Activated T-cell treated with anti-CD3 and anti-CD28 coated beads, Interleukin-2, amount 50 U/mL, for 72 hours (primary cell): ENCODE results near the gene CAMK1D. TPM values are rescaled to one million over a fixed set of nuclear protein-coding genes. Genes with fewer than 3 reads are reported as not detected.
A peak's percentile ranks its signal among the peaks of the same experiment; 100 is the strongest.

Experiments used
- ATAC-seq, 2 donors: fragments of 150-1000 bp; cut with Tn5 transposase; replicated peaks in 1 of 2; 2 replicates each; pipeline ENCODE4 v1.10.0; 2021; ENCODE audit warnings: moderate library complexity in 2 of 2, mild to moderate bottlenecking in 1 of 2
- DNase-seq, 2 donors: peaks; one replicate each; pipeline ENCODE4 v3.0.0; 2021 to 2022; ENCODE audit warnings: mixed read lengths in 1 of 2
- H3K27ac Mint-ChIP-seq: one replicate; pipeline ENCODE4 v1.8.0; 2022; ENCODE audit warnings: mild to moderate bottlenecking, moderate library complexity, mixed read lengths
- H3K27me3 Mint-ChIP-seq: one replicate; pipeline ENCODE4 v1.8.0; 2022; ENCODE audit warnings: low read depth, mixed read lengths
- H3K36me3 Mint-ChIP-seq, 2 donors: one replicate each; pipeline ENCODE4 v1.8.0; 2022; ENCODE audit warnings: mixed read lengths in 2 of 2, mild to moderate bottlenecking in 1 of 2; ENCODE audit not compliant: insufficient read depth in 2 of 2
- H3K4me1 Mint-ChIP-seq: one replicate; pipeline ENCODE4 v1.8.0; 2022; ENCODE audit warnings: low read depth, mixed read lengths
- H3K4me3 Mint-ChIP-seq, 2 donors: one replicate each; pipeline ENCODE4 v1.8.0; 2022; ENCODE audit warnings: mild to moderate bottlenecking in 2 of 2, mixed read lengths in 2 of 2, moderate library complexity in 2 of 2
- H3K9me3 Mint-ChIP-seq, 2 donors: one replicate each; pipeline ENCODE4 v1.8.0; 2022; ENCODE audit warnings: mixed read lengths in 2 of 2
- total RNA-seq, 2 donors: library from RNA; stranded (reverse); gene quantifications; one replicate each; pipeline ENCODE4 v1.2.3, GENCODE V29; 2022

The CAMK1D gene
- total RNA-seq, 2 donors from 2014 or later = 19.9 to 25.3 TPM

DNA sequence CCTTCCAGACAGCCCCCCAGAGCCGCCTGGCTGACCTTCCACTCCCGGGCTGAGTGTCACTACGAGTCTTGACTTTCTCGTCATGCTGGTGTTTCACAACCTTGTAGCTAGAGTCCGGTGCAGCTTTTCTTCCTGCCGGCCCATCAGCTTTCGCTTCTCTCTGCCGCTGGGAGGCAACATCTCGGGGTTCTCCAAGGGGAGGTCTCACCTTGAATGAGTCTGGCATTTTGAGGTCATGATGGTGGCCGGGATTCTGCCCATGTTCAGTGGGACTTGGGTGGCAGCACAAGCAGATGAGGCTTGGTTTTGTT lies 285.2 kb downstream of the CAMK1D start:
- no peak for DNase-seq
- no peaks in the 10 kb centered on the region for H3K9me3 Mint-ChIP-seq
- H3K27me3 Mint-ChIP-seq = no peaks in the 10 kb centered on the region
- H3K36me3 Mint-ChIP-seq = no peaks in the 10 kb centered on the region
- H3K4me3 Mint-ChIP-seq = peak overlapping the region; percentile 75 to 83
- peaks cover 56% of the 10 kb centered on the region for H3K4me1 Mint-ChIP-seq
- ATAC-seq = no peak
- no peak overlapping the region for H3K27ac Mint-ChIP-seq

DNA sequence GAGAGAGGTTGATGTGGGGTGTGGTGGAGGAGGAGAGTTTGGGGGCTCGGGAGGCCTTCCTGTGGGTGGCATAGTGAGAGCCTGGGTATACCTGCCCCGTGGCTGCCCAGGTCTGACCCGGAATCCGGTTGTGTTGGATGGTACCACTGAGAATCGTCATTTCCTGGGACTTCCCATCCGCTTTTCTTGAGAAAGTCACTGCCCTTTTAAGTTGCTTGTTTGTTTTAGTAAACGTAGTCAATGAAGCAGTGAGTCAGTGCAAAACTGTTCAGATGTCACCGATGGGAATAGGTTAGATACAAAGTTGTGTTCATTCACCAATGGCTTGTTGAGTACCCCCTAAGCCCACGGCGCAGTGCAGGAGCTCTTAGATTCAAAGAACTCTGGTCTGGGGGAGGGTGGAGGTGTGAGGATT lies 285.8 kb downstream of the CAMK1D start:
- H3K9me3 Mint-ChIP-seq = no peaks in the 10 kb centered on the region
- H3K27ac Mint-ChIP-seq = peak overlapping the region; percentile 94
- peaks cover 50% of the 10 kb centered on the region for H3K4me1 Mint-ChIP-seq
- H3K36me3 Mint-ChIP-seq = no peaks in the 10 kb centered on the region
- no peaks in the 10 kb centered on the region for H3K27me3 Mint-ChIP-seq
- ATAC-seq (peak; percentile 75 to 80), DNase-seq (peak; percentile 28 to 36)
- H3K4me3 Mint-ChIP-seq = peak overlapping the region; percentile 75 to 83

DNA sequence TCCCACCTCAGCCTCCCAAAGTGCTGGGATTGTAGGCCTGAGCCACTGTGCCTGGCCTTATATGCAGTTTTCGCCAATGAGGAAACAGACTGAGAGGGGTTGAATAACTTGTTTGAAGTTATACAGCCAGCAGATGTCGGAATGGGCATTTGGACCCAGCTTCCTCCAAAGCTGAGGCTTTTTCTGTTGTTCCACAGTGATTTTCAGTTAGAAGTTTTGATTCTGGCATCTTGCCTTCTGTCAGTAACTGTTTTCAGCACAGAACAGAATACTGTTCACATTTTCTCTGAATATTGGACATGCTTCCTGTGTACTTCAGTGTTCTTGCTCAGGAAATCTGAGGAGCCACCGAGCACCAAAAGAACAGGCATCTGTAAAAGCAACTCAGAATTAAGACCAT lies 287.2 kb downstream of the CAMK1D start:
- DNase-seq (no peak), ATAC-seq (no peak)
- no peaks in the 10 kb centered on the region for H3K9me3 Mint-ChIP-seq
- H3K36me3 Mint-ChIP-seq = no peaks in the 10 kb centered on the region
- H3K27me3 Mint-ChIP-seq = no peaks in the 10 kb centered on the region
- H3K4me1 Mint-ChIP-seq = peaks cover 50% of the 10 kb centered on the region
- H3K27ac Mint-ChIP-seq = peak overlapping the region; percentile 94
- H3K4me3 Mint-ChIP-seq = no peak overlapping the region

DNA sequence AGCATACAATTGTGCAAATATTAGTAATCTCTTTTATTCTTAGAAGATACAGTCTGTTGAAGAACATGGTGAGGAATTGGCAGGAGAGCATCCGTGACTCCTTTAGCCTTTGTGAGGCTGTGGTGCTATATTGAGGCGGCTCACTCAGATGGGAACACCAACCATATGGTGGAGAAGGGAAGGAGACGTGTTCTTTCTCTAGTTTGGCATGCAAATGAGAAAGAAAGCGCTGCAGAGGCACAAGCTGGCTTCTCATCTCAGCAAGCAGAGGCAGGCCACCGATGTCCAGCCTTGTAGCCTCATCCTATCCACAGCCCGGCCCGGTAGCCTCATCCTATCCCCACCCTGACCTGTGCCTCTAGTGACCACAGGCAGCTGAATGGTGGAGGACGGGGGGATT lies 288.3 kb downstream of the CAMK1D start:
- no peak for DNase-seq
- no peaks in the 10 kb centered on the region for H3K27me3 Mint-ChIP-seq
- no peaks in the 10 kb centered on the region for H3K9me3 Mint-ChIP-seq
- ATAC-seq = no peak
- H3K36me3 Mint-ChIP-seq = no peaks in the 10 kb centered on the region
- no peak overlapping the region for H3K27ac Mint-ChIP-seq
- H3K4me1 Mint-ChIP-seq = peaks cover 50% of the 10 kb centered on the region
- H3K4me3 Mint-ChIP-seq = peak overlapping the region in 1 of 2 donors; percentile 27

DNA sequence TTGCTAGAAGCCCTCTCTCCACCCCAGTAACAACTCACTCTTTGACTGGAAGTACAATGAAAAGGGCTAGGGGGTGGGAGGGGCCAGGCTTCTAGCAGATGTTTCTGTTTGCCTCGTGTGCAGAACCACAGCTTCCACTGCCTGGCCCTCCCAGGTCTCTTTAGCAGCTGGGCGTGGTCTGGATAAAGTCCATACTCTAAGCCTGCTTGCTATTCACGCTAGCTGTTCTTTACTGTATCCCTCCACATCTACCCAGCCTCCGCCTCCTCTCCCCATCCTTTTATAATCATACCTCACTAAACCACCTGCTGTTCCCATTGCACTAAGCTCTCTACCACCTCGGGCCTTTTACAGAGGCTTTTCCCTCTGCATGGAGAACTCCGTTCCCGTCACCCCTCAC lies 288.8 kb downstream of the CAMK1D start:
- Mint-ChIP-seq H3K4me3 (peak overlapping the region in 1 of 2 donors; percentile 18), H3K4me1 (peaks cover 50% of the 10 kb centered on the region), H3K27me3 (no peaks in the 10 kb centered on the region), H3K27ac (no peak overlapping the region), H3K9me3 (no peaks in the 10 kb centered on the region), H3K36me3 (no peaks in the 10 kb centered on the region)
- ATAC-seq = peak; percentile 37 to 39
- peak in 1 of 2 donors; percentile 6 for DNase-seq

DNA sequence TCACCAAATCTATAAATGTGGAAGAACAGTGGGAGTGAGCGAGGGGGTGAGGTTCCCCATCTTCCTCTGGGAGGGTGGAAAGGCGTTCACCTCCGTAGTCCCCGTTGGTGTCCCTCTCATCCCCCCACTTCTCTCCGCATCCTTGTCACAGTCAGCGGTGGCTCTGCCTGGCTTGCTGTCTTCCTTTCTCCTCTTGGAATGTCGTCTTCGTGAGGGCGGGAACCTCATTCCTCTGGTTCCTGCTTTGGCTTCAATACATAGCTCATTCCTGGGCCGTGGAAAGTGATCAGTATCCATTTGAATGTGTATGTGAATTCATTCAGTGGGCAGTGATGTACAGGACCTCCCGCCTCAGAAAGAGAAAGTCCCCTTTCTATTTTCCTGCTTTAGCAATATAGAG lies 289.4 kb downstream of the CAMK1D start:
- Mint-ChIP-seq H3K36me3 (no peaks in the 10 kb centered on the region), H3K4me1 (peaks cover 50% of the 10 kb centered on the region), H3K27ac (no peak overlapping the region), H3K27me3 (no peaks in the 10 kb centered on the region), H3K4me3 (no peak overlapping the region), H3K9me3 (no peaks in the 10 kb centered on the region)
- ATAC-seq (no peak), DNase-seq (no peak)

DNA sequence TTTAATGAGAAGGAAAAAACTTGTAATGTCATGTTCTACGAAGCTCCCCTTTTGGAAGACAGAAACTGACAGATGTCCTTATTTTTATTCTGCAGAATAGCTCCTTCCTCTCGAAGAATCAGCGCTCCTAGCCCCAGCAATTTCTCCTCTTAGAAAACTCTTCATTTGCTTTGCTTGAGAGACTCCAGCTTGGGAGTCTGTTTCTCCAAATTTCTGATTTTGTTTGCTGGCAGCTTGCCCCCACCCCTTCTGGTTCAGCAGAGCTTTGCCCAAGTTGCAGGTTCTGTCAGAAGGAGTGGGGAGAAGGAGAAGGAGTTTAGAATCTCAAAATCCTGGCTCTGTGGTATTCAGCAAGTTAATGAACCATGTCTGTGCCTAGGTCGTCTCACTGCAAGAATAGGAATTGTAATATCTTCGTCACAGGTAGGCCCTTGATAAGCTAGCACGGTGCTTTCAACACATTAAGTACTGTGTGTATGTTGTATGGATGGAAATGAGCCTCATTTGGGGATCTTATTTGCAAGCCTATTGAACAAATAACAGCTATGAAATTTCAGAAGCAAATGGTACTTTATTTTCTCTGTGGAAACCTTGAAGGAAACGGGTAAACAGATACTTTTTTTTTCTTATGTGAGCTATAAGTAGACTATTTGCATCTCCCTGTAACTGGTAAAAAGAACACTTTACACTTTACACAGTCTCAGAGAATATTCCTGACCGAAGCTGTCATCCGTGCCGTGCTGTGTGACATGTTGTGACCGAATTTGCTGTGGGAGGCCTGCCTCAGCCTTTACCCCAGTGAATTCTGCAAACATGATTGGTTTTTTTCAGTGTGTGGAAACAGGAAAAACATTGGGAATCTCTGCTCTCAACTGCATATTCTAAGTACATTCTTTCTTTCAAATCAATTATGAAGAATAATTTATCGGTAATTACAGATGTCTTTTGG lies 290.9 kb downstream of the CAMK1D start:
- Mint-ChIP-seq H3K27ac (no peak overlapping the region), H3K27me3 (no peaks in the 10 kb centered on the region), H3K36me3 (no peaks in the 10 kb centered on the region), H3K4me3 (no peak overlapping the region), H3K4me1 (peaks cover 50% of the 10 kb centered on the region), H3K9me3 (no peaks in the 10 kb centered on the region)
- ATAC-seq (no peak), DNase-seq (no peak)

DNA sequence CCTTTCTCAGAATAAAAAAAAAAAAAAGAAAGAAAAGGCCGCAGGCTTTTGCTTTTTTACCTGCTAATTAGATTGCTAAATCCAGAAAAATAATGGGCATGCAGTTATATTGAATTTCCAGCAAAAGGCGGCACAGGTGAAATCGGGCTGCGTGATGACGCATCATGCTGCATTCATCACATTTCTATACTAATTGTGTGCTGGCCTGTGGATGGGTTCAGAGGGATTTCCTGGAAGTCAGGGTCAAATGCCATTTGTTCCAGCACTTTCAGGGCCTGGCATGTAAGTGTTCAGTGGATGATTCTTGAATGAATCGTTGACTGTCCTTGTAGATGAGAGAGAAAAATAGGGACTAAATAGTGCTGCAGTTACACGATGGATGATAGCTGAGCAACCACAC lies 292.7 kb downstream of the CAMK1D start:
- no peak for ATAC-seq
- Mint-ChIP-seq H3K27me3 (no peaks in the 10 kb centered on the region), H3K27ac (no peak overlapping the region), H3K4me1 (peaks cover 39% of the 10 kb centered on the region), H3K36me3 (no peaks in the 10 kb centered on the region), H3K4me3 (no peak overlapping the region), H3K9me3 (no peaks in the 10 kb centered on the region)
- DNase-seq = no peak

DNA sequence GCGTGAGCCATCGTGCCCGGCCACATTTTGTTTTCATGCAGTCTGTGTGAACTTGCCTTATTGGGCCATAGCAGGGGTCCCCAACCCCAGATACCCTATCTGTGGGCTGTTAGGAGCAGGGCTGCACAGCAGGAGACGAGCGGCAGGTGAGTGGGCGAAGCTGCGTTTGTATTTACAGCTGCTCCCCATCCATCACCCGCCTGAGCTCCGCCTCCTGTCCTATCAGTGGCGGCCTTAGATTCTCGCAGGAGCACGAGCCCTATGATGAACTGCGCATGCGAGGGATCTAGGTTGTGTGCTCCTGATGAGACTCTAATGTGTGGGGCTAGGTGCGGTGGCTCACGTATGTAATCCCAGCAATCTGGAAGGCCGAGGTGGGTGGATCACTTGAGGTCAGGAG lies 293.9 kb downstream of the CAMK1D start:
- no peak for DNase-seq
- Mint-ChIP-seq H3K4me1 (peaks cover 28% of the 10 kb centered on the region), H3K27ac (no peak overlapping the region), H3K4me3 (no peak overlapping the region), H3K36me3 (no peaks in the 10 kb centered on the region), H3K9me3 (no peaks in the 10 kb centered on the region), H3K27me3 (no peaks in the 10 kb centered on the region)
- no peak for ATAC-seq

DNA sequence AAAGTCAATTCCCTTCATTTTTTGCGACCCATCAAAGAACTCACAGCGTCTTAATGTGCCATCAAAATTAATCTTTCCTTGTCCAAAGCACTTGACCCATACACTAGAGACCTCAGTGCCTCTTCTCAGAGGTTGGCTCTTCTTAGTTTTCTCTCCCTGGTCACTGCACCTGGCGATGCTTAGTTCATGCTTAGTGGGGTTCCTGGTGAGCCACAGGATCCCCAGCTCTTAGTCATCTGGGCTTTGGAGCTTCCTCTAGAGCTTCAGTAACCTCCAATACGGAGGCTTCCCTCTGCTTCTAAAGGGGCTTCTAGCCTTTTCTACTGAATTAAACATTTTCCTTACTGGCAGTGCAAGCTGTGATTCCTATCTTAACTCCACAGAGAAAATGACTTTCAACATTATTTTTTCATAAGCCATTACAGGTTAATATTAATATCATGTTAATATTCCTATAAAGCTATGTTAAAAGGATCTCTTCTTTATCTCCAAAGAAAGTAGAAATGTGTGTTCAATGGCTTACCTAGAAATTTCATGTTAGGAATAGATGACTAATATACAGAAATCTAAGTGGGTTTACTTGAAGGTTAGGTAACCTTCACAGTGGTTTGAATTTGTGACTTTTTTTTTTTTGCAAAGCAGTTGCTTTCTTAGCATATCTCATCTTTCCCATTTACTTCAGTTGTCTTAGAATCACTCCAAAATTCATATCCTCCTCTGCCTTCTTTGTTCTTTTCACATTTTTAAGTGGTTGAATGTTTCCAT lies 295.2 kb downstream of the CAMK1D start:
- no peaks in the 10 kb centered on the region for H3K36me3 Mint-ChIP-seq

DNA sequence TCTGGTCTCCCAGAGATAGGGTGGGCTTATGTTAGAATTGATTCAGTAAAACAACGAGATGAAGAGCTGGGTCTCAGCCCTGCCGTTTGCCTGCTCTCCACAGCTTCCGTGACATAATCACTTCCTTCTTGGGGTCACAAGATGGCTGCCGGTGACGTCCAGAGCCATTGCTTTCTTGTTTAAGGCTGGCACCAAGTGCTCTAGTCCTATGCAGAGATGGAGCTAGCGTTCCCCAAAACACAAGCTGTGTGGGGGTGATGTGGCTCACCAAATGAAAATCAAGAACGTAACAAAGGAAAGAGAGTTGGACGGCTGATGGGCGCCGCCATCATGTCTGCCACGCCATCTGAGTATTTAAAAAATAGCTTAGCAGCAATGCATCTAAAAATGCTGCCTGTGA lies 296.1 kb downstream of the CAMK1D start:
- H3K36me3 Mint-ChIP-seq = no peaks in the 10 kb centered on the region
- no peak for DNase-seq
- no peak overlapping the region for H3K27ac Mint-ChIP-seq
- no peaks in the 10 kb centered on the region for H3K9me3 Mint-ChIP-seq
- H3K27me3 Mint-ChIP-seq = no peaks in the 10 kb centered on the region
- peaks cover 25% of the 10 kb centered on the region for H3K4me1 Mint-ChIP-seq
- H3K4me3 Mint-ChIP-seq = no peak overlapping the region
- no peak for ATAC-seq

More for the DNA sequence above, 295.2 kb downstream of the CAMK1D start:
- H3K4me3 Mint-ChIP-seq = peak overlapping the region; percentile 34 to 50
- H3K27ac Mint-ChIP-seq = no peak overlapping the region
- H3K9me3 Mint-ChIP-seq = no peaks in the 10 kb centered on the region
- peak; percentile 81 for ATAC-seq
- DNase-seq = peak; percentile 13 to 21
- H3K27me3 Mint-ChIP-seq = no peaks in the 10 kb centered on the region
- H3K4me1 Mint-ChIP-seq = peaks cover 25% of the 10 kb centered on the region

DNA sequence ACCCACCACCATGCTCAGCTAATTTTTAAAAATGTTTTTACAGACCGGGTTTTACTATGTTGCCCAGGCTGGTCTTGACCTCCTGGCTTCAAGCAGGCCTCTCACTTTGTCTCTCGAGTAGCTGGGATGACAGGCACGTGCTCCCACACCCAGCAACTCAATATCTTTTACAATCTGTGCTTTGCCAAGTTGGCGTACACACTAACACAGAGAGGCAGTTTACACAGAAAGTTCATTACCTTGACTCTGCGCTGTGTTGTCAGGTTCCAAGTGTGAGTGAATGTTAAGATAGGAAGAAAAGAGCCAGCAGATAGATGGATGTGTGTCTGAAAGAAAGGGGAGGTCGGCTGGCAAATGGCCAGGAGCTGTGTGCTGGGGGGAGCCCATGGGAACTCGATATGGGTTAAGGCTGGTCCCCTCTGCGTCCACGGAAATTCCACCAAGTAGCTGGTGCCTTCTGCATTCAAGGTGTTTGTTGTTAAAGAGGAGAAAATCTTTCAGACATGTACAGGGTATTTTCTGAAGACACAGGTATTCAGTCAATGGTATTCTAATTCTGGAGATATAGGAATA lies 299.8 kb downstream of the CAMK1D start:
- Mint-ChIP-seq H3K4me1 (peaks cover 18% of the 10 kb centered on the region), H3K27me3 (no peaks in the 10 kb centered on the region), H3K4me3 (no peak overlapping the region), H3K9me3 (no peaks in the 10 kb centered on the region), H3K36me3 (peaks cover 0 to 4% of the 10 kb centered on the region in 2 donors), H3K27ac (no peak overlapping the region)
- ATAC-seq (no peak), DNase-seq (no peak)

DNA sequence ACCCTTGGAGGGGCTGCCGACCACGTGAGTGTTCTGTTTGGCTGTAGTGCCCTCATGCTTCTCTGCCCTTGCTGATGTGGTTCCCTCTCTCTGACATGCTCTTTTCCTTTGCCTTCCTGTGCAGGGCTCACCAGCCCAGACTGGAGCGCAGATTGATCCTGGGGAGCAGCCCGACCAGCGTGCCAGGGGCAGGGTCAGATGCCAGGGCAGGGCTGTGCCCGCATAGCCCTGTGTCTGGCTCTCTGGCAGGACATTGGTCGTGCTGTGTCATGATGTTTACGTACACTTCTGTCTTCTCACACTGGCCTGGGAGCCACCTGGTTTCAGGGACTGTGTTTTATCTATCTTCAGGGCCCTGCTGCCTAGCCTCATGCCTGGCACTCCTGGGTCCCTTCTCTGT lies 300.8 kb downstream of the CAMK1D start:
- H3K36me3 Mint-ChIP-seq = peaks cover 0 to 8% of the 10 kb centered on the region in 2 donors
- peaks cover 8% of the 10 kb centered on the region for H3K4me1 Mint-ChIP-seq
- ATAC-seq (no peak), DNase-seq (no peak)
- H3K4me3 Mint-ChIP-seq = no peak overlapping the region
- H3K27ac Mint-ChIP-seq = no peak overlapping the region
- no peaks in the 10 kb centered on the region for H3K9me3 Mint-ChIP-seq
- H3K27me3 Mint-ChIP-seq = no peaks in the 10 kb centered on the region
